ENCODE measurements around the gene SMOC2. TPM values are rescaled to one million over a fixed set of nuclear protein-coding genes. Genes with fewer than 3 reads are reported as not detected.

SMOC2 gene
- total RNA-seq, 4 donors from 2014 or later, result 45.8 to 130 (median 84.0) TPM

DNA sequence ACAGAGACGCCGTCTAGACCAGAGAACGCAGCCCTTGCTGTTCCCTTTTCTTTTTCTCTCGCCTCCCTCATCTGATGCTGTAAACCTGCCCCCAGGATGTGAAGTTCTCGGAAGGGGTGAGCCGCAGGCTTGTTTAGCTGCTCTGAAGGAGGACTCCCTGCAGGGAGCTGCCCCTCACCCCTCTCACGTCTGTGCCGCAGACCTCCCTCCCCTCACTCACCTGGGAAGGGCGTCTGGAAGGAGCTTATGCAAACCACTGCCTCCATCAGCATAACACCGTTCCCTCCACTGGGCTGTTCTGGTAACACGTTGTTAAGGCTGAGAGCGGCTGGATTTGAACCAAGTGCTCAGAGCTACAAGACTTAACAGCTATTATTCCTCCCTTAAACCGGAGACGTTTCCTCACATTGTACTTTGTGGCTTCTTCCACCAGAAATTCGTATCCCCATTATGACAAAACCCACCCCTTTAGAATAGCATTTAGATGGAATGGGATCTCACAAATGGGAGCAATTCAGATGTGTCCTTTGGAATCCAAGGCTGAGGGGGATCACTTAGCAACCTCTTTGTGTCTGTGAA lies 99.8 kb downstream of the SMOC2 start:
- peaks cover 35 to 82% (median 65%) of the 10 kb centered on the region in 4 donors for H3K4me1 ChIP-seq

GRCh38 chr6:168541307-168541706 lies 100.3 kb downstream of the SMOC2 start:
- H3K9me3 ChIP-seq, result no peaks in the 10 kb centered on the region
- H3K27me3 ChIP-seq, result no peaks in the 10 kb centered on the region
- H3K4me3 ChIP-seq, result no peak overlapping the region
- H3K27ac ChIP-seq (replicated peaks in 1 of 4), result peak overlapping the region; percentile 69 to 90 (median 79)
- 64% methylated on average over 4 of the region's 4 CpGs for WGBS
- TF ChIP-seq POLR2AphosphoS5 (IDR thresholded peaks at IDR 0.05) (no peak), EP300 (IDR thresholded peaks at IDR 0.05) (no peak), POLR2A (IDR thresholded peaks at IDR 0.05; ENCODE audit: low read depth) (no peak), CTCF (IDR thresholded peaks at IDR 0.05) (no peak)
- H3K4me1 ChIP-seq, result peaks cover 35 to 79% (median 61%) of the 10 kb centered on the region in 4 donors
- H3K36me3 ChIP-seq, result peaks cover 0 to 7% (median 2%) of the 10 kb centered on the region in 4 donors
- intact Hi-C loops (cut with DNase I), result no loop called here
- no peak for DNase-seq (ENCODE audit: extremely low spot score)

More for the DNA sequence above, 99.8 kb downstream of the SMOC2 start:
- H3K9me3 ChIP-seq, result no peaks in the 10 kb centered on the region
- no peak for TF ChIP-seq EP300 (IDR thresholded peaks at IDR 0.05)
- TF ChIP-seq POLR2AphosphoS5 (IDR thresholded peaks at IDR 0.05), result no peak
- no peak for TF ChIP-seq POLR2A (IDR thresholded peaks at IDR 0.05; ENCODE audit: low read depth)
- no peak for TF ChIP-seq CTCF (IDR thresholded peaks at IDR 0.05)
- no peaks in the 10 kb centered on the region for H3K27me3 ChIP-seq
- H3K4me3 ChIP-seq, result no peak overlapping the region
- no peak for DNase-seq (ENCODE audit: extremely low spot score)
- 77% methylated on average over 15 of the region's 15 CpGs for WGBS
- intact Hi-C loops (cut with DNase I), result no loop called here
- peak overlapping the region; percentile 69 to 90 (median 79) for H3K27ac ChIP-seq (replicated peaks in 1 of 4)
- H3K36me3 ChIP-seq, result peaks cover 0 to 7% (median 2%) of the 10 kb centered on the region in 4 donors

DNA sequence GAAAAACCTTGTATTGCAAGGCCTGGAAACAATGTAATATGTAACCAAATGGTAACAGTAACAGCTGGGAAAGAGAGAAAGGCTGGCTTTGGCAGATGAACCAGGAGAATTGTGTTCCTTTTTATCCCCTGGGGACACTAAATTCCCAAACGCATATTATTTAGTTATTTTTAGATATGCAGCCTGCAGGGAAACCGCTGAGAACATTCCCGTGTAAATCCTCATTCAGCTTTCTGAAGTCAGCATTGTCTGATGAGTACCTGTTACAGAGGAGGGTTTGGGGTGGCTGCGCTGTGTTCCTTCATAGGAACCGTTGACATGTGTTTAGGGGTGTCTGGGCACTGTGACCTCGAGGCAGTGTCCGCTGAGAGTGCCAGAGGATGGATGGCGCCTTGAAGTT lies 101.3 kb downstream of the SMOC2 start:
- H3K27me3 ChIP-seq, result no peaks in the 10 kb centered on the region
- no peaks in the 10 kb centered on the region for H3K9me3 ChIP-seq
- peaks cover 30 to 73% (median 53%) of the 10 kb centered on the region in 4 donors for H3K4me1 ChIP-seq
- intact Hi-C loops (cut with DNase I), result no loop called here
- peaks cover 0 to 7% (median 2%) of the 10 kb centered on the region in 4 donors for H3K36me3 ChIP-seq
- no peak overlapping the region for H3K4me3 ChIP-seq
- TF ChIP-seq POLR2A (IDR thresholded peaks at IDR 0.05; ENCODE audit: low read depth) (no peak), POLR2AphosphoS5 (IDR thresholded peaks at IDR 0.05) (peak; percentile 60 to 80), CTCF (IDR thresholded peaks at IDR 0.05) (no peak), EP300 (IDR thresholded peaks at IDR 0.05) (peak; percentile 60)
- DNase-seq (ENCODE audit: extremely low spot score), result no peak
- WGBS, result 58% methylated on average over 8 of the region's 8 CpGs
- peak overlapping the region; percentile 69 to 90 (median 79) for H3K27ac ChIP-seq (replicated peaks in 1 of 4)

DNA sequence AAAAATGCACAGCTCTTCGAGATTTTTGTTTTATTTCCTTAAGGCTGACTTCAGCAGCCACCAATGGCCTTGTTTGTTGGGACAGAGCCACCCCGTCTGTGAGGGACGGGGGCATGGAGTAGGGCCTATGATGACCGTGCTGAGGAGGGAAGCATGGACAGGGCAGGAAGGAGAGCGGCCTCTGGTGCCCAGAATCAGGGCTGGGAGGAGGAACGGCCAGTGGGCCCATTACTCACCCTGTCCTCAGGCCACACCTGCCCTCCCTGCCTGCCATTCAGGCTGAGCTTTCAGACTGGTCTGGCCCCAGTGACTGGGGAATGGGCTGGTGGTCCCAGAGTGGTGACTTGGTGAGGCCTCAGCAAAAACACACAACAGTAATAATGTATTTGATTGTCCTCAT lies 104.4 kb downstream of the SMOC2 start:
- TF ChIP-seq POLR2A (IDR thresholded peaks at IDR 0.05; ENCODE audit: low read depth) (no peak), POLR2AphosphoS5 (IDR thresholded peaks at IDR 0.05) (no peak), EP300 (IDR thresholded peaks at IDR 0.05) (no peak), CTCF (IDR thresholded peaks at IDR 0.05) (no peak)
- Histone ChIP-seq H3K4me1 (peaks cover 17 to 42% (median 28%) of the 10 kb centered on the region in 4 donors), H3K4me3 (no peak overlapping the region), H3K27ac (replicated peaks in 1 of 4) (peak overlapping the region; percentile 57 to 75 (median 66)), H3K27me3 (no peaks in the 10 kb centered on the region), H3K36me3 (peaks cover 0 to 7% (median 2%) of the 10 kb centered on the region in 4 donors), H3K9me3 (no peaks in the 10 kb centered on the region)
- intact Hi-C loops (cut with DNase I), result no loop called here
- WGBS, result 91% methylated on average over 6 of the region's 6 CpGs
- DNase-seq (ENCODE audit: extremely low spot score), result no peak
